Measurements from ENCODE around the gene TPI1. TPM values are rescaled to one million over a fixed set of nuclear protein-coding genes. Genes with fewer than 3 reads are reported as not detected.

TPI1 gene
- total RNA-seq, 6 donors from 2014 or later, result 137 to 407 (median 309) TPM

DNA sequence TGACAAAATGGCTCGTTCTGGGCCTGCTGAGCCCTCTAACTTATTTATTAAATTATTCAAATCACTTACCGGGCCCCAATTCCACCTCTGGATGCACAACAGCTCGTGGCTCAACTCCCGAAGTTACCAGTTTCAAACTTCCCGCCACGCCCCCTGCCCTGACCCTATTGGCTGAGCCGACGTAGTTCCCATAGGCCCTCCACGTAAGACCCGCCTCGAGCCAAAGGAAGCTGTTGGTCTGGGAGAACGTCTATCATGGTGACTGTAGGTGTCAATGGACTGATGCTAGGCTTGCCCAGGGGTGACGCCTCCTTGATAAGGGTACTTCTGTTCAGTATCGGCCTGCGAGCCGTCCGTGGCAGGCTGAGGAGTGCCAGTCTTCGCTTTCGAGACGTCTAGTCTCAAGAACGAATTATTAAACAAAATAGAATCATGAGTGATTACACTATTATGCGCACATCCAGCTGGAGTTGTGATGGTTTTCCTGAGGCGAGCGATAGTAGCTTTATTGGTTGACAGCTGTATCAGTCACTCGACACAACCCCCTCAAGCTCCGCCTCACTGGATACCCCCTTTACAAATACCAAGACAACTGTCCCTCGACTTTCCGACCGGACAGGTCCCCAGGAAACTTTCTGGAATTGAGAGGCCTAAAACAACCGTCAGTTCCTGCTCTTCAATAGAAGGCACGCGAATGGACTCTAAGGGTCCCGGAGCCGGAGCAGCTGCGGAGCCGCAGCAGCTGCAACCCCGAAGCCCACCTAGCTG is 16.0 kb upstream of the TPI1 start, which contains the start of gene CDCA3:
TSS of gene CDCA3 (minus strand) at position 134 of the 768 bp plus-strand sequence. CDS start 334 bp downstream, outside the sequence.
- Histone ChIP-seq H3K4me1 (peaks cover 13 to 23% (median 16%) of the 10 kb centered on the region in 4 donors), H3K27ac (peak within 1 kb of the TSS; percentile 88 to 94 (median 91)), H3K4me3 (peak within 1 kb of the TSS; percentile 48 to 71 (median 67)), H3K36me3 (peaks cover 2 to 14% (median 9%) of the 10 kb centered on the region in 4 donors), H3K27me3 (no peaks in the 10 kb centered on the region), H3K9me3 (no peaks in the 10 kb centered on the region)
- DNase-seq (peak; percentile 72 to 98), ATAC-seq (ENCODE audit: low FRiP score in 2 of 2) (peak; percentile 88 to 92)
- WGBS, 2 donors, result 0 to 1% methylated on average over 29 to 37 of the region's 37 CpGs
- TF ChIP-seq EP300 (IDR thresholded peaks at IDR 0.05) (no peak), POLR2A (IDR thresholded peaks at IDR 0.05) (peak in 3 of 4 donors; percentile 88 to 94 (median 88)), POLR2AphosphoS5 (IDR thresholded peaks at IDR 0.05) (peak; percentile 92 to 98), CTCF (IDR thresholded peaks at IDR 0.05) (peak in 2 of 6 experiments; percentile 9 to 15)

- peak; percentile 98 to 100 for DNase-seq
- WGBS, 2 donors, result 1% methylated on average over 64 of the region's 65 CpGs; no CpG with 5 or more reads in 1 of the 2 donors
- H3K4me3 ChIP-seq, result peak within 1 kb of the TSS; percentile 56 to 71 (median 67)
- peak; percentile 95 to 98 for ATAC-seq (ENCODE audit: low FRiP score in 2 of 2)
- H3K36me3 ChIP-seq, result peaks cover 3 to 22% (median 16%) of the 10 kb centered on the region in 4 donors
- H3K9me3 ChIP-seq, result no peaks in the 10 kb centered on the region
- H3K27ac ChIP-seq, result peak within 1 kb of the TSS; percentile 88 to 94 (median 91)
- no peaks in the 10 kb centered on the region for H3K27me3 ChIP-seq
- TF ChIP-seq EP300 (IDR thresholded peaks at IDR 0.05) (no peak), CTCF (IDR thresholded peaks at IDR 0.05) (peak in 3 of 6 experiments; percentile 13 to 29 (median 24)), POLR2AphosphoS5 (IDR thresholded peaks at IDR 0.05) (peak; percentile 60 to 87), POLR2A (IDR thresholded peaks at IDR 0.05) (peak in 1 of 4 donors; percentile 59)
- peaks cover 13 to 23% (median 16%) of the 10 kb centered on the region in 4 donors for H3K4me1 ChIP-seq
Measured at GRCh38 chr12:6851921-6852650, 15.2 kb upstream of the TPI1 start, which contains the start of gene USP5. USP5 (plus strand) TSS chr12:6852150; CDS start chr12:6852180, 30 bp downstream.

- WGBS, 2 donors, result 1 to 3% methylated on average over 16 to 18 of the region's 18 CpGs
- Histone ChIP-seq H3K9me3 (no peaks in the 10 kb centered on the region), H3K36me3 (peaks cover 8 to 29% (median 23%) of the 10 kb centered on the region in 4 donors), H3K27me3 (no peaks in the 10 kb centered on the region), H3K4me3 (peak overlapping the region; percentile 56 to 71 (median 67)), H3K27ac (peak overlapping the region; percentile 6 to 94 (median 91)), H3K4me1 (peaks cover 13 to 23% (median 16%) of the 10 kb centered on the region in 4 donors)
- DNase-seq (no peak), ATAC-seq (ENCODE audit: low FRiP score in 2 of 2) (no peak)
- no peak for TF ChIP-seq CTCF (IDR thresholded peaks at IDR 0.05)
- TF ChIP-seq POLR2A (IDR thresholded peaks at IDR 0.05), result no peak
- no peak for TF ChIP-seq EP300 (IDR thresholded peaks at IDR 0.05)
- no peak for TF ChIP-seq POLR2AphosphoS5 (IDR thresholded peaks at IDR 0.05)
Measured at GRCh38 chr12:6852651-6853354, 14.5 kb upstream of the TPI1 start.

GRCh38 chr12:6853626-6854025 is 13.7 kb upstream of the TPI1 start:
- Histone ChIP-seq H3K27me3 (no peaks in the 10 kb centered on the region), H3K36me3 (peaks cover 16 to 37% (median 31%) of the 10 kb centered on the region in 4 donors), H3K4me1 (peaks cover 13 to 23% (median 16%) of the 10 kb centered on the region in 4 donors), H3K9me3 (no peaks in the 10 kb centered on the region), H3K27ac (peak overlapping the region in 2 of 4 donors; percentile 91 to 94), H3K4me3 (no peak overlapping the region)
- WGBS, 2 donors, result 61 to 67% methylated on average over 1 of the region's 1 CpG
- no peak for TF ChIP-seq POLR2A (IDR thresholded peaks at IDR 0.05)
- no peak for TF ChIP-seq EP300 (IDR thresholded peaks at IDR 0.05)
- no peak for TF ChIP-seq CTCF (IDR thresholded peaks at IDR 0.05)
- TF ChIP-seq POLR2AphosphoS5 (IDR thresholded peaks at IDR 0.05), result no peak
- DNase-seq, result no peak
- ATAC-seq (ENCODE audit: low FRiP score in 2 of 2), result no peak
